ENCODE results near the gene EBF4. TPM values are rescaled to one million over a fixed set of nuclear protein-coding genes. Genes with fewer than 3 reads are reported as not detected.

EBF4 gene
- total RNA-seq, 1 donor from 2014 or later, result 2.5 TPM

- TF ChIP-seq, protein P1, sequence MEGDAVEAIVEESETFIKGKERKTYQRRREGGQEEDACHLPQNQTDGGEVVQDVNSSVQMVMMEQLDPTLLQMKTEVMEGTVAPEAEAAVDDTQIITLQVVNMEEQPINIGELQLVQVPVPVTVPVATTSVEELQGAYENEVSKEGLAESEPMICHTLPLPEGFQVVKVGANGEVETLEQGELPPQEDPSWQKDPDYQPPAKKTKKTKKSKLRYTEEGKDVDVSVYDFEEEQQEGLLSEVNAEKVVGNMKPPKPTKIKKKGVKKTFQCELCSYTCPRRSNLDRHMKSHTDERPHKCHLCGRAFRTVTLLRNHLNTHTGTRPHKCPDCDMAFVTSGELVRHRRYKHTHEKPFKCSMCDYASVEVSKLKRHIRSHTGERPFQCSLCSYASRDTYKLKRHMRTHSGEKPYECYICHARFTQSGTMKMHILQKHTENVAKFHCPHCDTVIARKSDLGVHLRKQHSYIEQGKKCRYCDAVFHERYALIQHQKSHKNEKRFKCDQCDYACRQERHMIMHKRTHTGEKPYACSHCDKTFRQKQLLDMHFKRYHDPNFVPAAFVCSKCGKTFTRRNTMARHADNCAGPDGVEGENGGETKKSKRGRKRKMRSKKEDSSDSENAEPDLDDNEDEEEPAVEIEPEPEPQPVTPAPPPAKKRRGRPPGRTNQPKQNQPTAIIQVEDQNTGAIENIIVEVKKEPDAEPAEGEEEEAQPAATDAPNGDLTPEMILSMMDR (conservative IDR thresholded peaks at IDR 0.05; ENCODE audit: low read depth, low read length), result no peak
- no peak overlapping the region for H3K4me3 ChIP-seq (ENCODE audit: low read depth, low read length)
- no peak for DNase-seq (ENCODE audit: low read depth)
These were observed 1.5 kb upstream of the EBF4 start for GRCh38 chr20:2691127-2691526.

DNA sequence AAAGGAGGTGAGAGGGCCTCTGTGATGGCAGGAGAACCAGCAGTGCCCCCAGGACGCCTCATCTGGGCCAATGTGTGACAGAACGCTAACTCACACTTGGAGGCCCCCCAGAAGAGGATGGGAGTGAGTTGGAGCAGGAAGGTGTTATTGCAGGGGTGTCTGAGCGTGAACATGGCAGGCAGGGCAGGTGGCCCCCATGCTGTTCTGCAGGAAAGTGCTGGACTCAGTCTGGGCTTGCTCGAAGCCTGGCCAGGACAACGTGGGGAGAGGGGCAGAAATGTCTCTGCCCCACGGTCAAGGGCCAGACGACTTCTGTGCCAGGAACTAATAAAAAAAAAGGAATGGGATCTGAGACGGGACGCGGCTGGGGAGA, 931 bp upstream of the EBF4 start:
- no peak for DNase-seq (ENCODE audit: low read depth)
- TF ChIP-seq, protein P1 (conservative IDR thresholded peaks at IDR 0.05; ENCODE audit: low read depth, low read length), result no peak
- H3K4me3 ChIP-seq (ENCODE audit: low read depth, low read length), result no peak overlapping the region

- DNase-seq (ENCODE audit: low read depth), result no peak
- TF ChIP-seq, protein P1 (conservative IDR thresholded peaks at IDR 0.05; ENCODE audit: low read depth, low read length), result no peak
- no peak overlapping the region for H3K4me3 ChIP-seq (ENCODE audit: low read depth, low read length)
These were observed 306 bp downstream of the EBF4 start for GRCh38 chr20:2692886-2693285.

DNA sequence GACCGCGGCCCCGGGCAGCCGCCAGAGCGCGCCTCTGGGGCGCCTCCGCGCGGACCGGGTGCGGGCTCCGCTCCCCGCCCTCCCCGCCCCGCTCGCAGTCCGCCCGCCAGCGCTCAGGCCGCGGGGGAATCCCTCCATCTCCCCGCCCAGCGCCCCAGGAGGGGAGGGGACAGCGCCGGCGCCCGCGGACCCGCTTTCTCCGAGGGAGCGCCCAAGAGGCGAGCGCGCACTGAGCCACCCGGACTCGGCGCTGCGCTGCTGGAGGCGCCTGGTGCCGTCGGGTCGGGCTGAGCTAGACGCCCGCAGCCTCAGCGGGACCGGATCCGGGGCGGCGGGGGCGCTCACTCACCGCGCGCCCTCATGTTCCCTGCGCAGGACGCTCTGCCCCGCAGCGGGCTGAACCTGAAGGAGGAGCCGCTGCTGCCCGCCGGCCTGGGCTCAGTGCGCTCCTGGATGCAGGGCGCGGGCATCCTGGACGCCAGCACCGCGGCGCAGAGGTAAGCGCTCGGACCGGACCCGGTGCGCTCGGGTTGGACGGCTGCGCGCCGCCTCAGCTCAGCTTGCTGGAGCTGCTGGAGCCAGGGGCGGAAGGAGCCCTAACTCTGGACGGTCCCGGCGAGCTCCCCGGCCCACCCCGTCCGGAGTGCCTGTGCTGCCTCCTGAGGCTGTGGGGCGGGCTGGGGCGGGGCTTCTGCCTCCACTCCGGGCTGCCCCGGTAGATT, 867 bp downstream of the EBF4 start:
- H3K4me3 ChIP-seq (ENCODE audit: low read depth, low read length), result no peak overlapping the region
- DNase-seq (ENCODE audit: low read depth), result no peak
- TF ChIP-seq, protein P1 (conservative IDR thresholded peaks at IDR 0.05; ENCODE audit: low read depth, low read length), result no peak

GRCh38 chr20:2694008-2694471, 1.5 kb downstream of the EBF4 start:
- TF ChIP-seq, protein P1 (conservative IDR thresholded peaks at IDR 0.05; ENCODE audit: low read depth, low read length), result no peak
- no peak overlapping the region for H3K4me3 ChIP-seq (ENCODE audit: low read depth, low read length)
- DNase-seq (ENCODE audit: low read depth), result no peak

DNA sequence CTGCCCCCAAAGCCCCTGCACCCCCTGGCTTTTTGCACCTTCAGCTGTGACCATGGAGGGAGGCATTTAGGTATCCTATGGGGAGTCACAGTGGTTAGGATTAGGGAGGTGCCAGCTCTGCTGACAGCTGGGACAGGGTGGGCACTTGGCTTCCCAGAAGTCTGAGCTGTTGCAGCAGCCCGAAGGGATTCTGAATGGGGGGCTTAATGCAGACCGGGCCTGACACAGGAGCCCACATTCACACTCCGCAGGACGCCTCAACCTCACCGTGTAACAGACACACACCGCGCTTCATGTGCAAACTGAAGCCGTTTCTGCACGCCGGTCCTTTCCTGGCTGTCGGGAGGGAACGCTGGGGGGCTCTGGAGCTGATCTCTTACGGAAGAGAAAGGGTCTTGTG, 1.9 kb downstream of the EBF4 start:
- no peak overlapping the region for H3K4me3 ChIP-seq (ENCODE audit: low read depth, low read length)
- DNase-seq (ENCODE audit: low read depth), result no peak
- TF ChIP-seq, protein P1 (conservative IDR thresholded peaks at IDR 0.05; ENCODE audit: low read depth, low read length), result no peak
